Esophagus (tissue), 2 donors: Measurements from ENCODE around the gene IMMP2L. TPM values are rescaled to one million over a fixed set of nuclear protein-coding genes. Genes with fewer than 3 reads are reported as not detected.

ENCODE experiments used
- H3K27ac ChIP-seq, 2 donors: one replicate each; pipeline ENCODE4 v1.5.1; 2013; ENCODE audit warnings: low read depth in 2 of 2, mild to moderate bottlenecking in 2 of 2, inconsistent platforms in 1 of 2, low read length in 1 of 2, moderate library complexity in 1 of 2
- H3K27me3 ChIP-seq, 2 donors: one replicate each; pipeline ENCODE4 v1.6.1; 2013; ENCODE audit warnings: low read length in 2 of 2, control low read depth in 1 of 2, mild to moderate bottlenecking in 1 of 2; ENCODE audit not compliant: insufficient read depth in 2 of 2, control insufficient read depth in 1 of 2
- H3K36me3 ChIP-seq, 2 donors: one replicate each; pipeline ENCODE4 v1.6.1; 2013; ENCODE audit warnings: low read length in 1 of 2; ENCODE audit not compliant: control insufficient read depth in 2 of 2, insufficient read depth in 2 of 2
- H3K4me1 ChIP-seq, 2 donors: one replicate each; pipeline ENCODE4 v1.6.1; 2013; ENCODE audit warnings: low read length in 1 of 2; ENCODE audit not compliant: control insufficient read depth in 2 of 2, insufficient read depth in 2 of 2
- H3K4me3 ChIP-seq, 2 donors: one replicate each; pipeline ENCODE4 v1.5.1; 2013; ENCODE audit warnings: low read length in 2 of 2, mild to moderate bottlenecking in 2 of 2, low read depth in 1 of 2, moderate library complexity in 1 of 2
- H3K9me3 ChIP-seq, 2 donors: one replicate each; pipeline ENCODE4 v1.6.1; 2013; ENCODE audit warnings: mild to moderate bottlenecking in 2 of 2, low read depth in 1 of 2, low read length in 1 of 2, moderate library complexity in 1 of 2; ENCODE audit not compliant: control insufficient read depth in 2 of 2, insufficient read depth in 1 of 2
- WGBS, 2 donors: extraction: QIAGEN DNeasy Blood & Tissue Kit; methylation state at CpG; one replicate each; pipeline ENCODE4 v1.1.7; 2013; 5-methylcytosine and 5-hydroxymethylcytosine counted together
- polyA plus RNA-seq, 2 donors: library from polyadenylated mRNA; stranded (reverse); fragments of 200-250 nt; gene quantifications; one replicate each; pipeline ENCODE4 v1.2.3, GENCODE V29; 2013
- donor health status: healthy with polysubstance abuse.
- donor health status: Bipolar disorder and iron deficiency.

Gene IMMP2L
- polyA plus RNA-seq, 2 donors = 6.5 to 14.5 TPM

DNA sequence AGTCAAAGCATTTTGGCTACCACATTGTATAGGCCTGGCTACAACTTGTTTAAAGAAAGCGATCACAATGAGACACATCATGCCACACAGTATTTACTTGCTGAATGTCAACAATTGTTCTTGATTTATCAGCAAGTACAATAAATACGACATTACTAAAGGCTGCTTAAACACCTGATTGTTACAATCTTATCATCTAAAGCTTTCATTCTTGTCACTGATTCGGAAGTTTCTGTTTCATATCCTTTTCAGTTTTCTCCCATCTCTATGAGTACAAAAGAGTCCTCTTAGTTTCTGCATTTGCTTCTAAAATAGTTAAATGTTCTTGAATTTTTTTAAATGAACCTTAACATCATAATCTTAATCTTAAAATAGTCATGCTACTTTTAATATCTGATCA is 599.5 kb downstream of the IMMP2L start:
- H3K36me3 ChIP-seq = no peaks in the 10 kb centered on the region
- H3K4me3 ChIP-seq = no peak overlapping the region
- no peak overlapping the region for H3K27ac ChIP-seq
- no peaks in the 10 kb centered on the region for H3K4me1 ChIP-seq
- H3K27me3 ChIP-seq = no peaks in the 10 kb centered on the region
- WGBS, 2 donors = 79 to 90% methylated on average over 3 of the region's 3 CpGs
- H3K9me3 ChIP-seq = no peaks in the 10 kb centered on the region

DNA sequence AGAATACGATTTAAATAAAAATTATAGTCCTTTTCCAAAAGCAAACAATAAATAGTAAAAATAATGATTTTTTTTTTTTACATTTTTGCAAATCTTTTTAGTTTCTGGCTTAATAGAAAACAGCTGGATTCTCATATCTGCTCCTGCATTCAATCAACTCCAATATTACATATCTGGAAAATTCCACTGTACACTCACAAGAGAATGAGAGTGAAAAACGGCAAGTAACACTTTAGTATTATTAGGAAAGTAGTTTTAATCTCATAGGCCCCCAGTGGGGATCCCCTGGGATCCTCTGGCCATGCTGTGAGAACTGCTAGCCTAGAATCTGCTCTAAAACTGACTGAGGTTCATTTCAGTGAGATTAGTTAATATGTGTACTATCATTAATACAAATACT is 599.9 kb downstream of the IMMP2L start:
- Histone ChIP-seq H3K27ac (no peak overlapping the region), H3K36me3 (no peaks in the 10 kb centered on the region), H3K9me3 (no peaks in the 10 kb centered on the region), H3K4me1 (no peaks in the 10 kb centered on the region), H3K4me3 (no peak overlapping the region), H3K27me3 (no peaks in the 10 kb centered on the region)
- WGBS, 2 donors = 78 to 85% methylated on average over 2 of the region's 2 CpGs

DNA sequence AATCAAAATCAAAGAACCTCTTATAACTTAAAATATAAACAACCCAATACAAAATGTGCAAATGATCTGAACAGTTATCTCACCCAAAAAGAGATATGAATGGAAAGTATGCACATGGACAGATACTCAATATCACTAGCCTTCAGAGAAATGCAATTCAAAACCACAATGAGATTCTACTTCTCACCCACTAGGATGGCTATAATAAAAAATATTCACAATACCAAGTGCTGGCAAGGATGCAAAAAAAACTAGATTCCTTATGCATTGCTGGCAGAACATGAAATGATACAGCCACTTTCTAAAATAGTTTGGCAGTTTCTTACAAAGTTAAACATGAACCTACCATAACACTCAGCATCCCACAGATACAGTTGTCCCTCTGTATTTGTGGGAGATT is 601.5 kb downstream of the IMMP2L start:
- Histone ChIP-seq H3K36me3 (no peaks in the 10 kb centered on the region), H3K4me3 (no peak overlapping the region), H3K9me3 (no peaks in the 10 kb centered on the region), H3K4me1 (no peaks in the 10 kb centered on the region), H3K27me3 (no peaks in the 10 kb centered on the region), H3K27ac (no peak overlapping the region)

DNA sequence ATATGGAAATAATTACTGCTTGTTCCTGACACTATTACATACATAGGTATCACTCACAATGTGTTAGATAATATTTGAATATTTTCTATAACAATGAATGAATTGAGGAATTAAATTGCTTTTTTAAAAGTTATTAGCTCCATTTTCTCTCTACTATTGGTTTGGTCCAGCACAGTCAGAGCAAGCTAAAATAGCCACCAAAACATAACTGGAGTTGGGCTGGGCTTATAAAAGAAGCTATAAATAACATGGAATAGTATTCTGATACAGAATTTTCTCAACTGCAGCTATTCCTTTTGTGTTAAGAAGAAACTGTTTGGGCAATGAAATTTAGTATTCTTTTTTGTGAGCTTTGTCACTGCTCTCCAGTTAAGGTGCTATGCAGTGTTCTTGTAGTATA is 614.0 kb downstream of the IMMP2L start:
- H3K27me3 ChIP-seq = no peaks in the 10 kb centered on the region
- H3K4me3 ChIP-seq = no peak overlapping the region
- H3K36me3 ChIP-seq = no peaks in the 10 kb centered on the region
- H3K4me1 ChIP-seq = no peaks in the 10 kb centered on the region
- no peak overlapping the region for H3K27ac ChIP-seq
- H3K9me3 ChIP-seq = no peaks in the 10 kb centered on the region

DNA sequence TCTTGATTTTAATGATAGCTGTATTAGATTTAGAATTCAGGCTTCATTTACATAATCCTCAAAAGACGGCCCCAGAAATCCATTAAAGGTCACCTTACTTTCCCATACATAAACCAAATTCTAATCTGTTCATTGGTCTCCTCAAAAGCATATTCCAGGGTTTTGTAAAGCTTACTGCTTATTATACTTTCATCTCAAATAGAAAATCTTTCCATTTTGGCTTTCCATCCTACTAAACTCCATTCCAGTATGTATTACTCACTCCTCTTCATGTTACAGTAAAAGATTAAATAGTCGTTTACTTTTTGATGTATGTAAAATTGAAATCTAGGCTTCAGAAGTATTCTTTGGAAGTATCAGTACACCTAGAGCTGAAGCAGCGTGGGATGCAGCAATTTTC is 614.9 kb downstream of the IMMP2L start:
- H3K27me3 ChIP-seq = no peaks in the 10 kb centered on the region
- no peak overlapping the region for H3K4me3 ChIP-seq
- no peaks in the 10 kb centered on the region for H3K4me1 ChIP-seq
- H3K9me3 ChIP-seq = no peaks in the 10 kb centered on the region
- WGBS, 2 donors = 67 to 85% methylated on average over 3 of the region's 3 CpGs
- H3K36me3 ChIP-seq = no peaks in the 10 kb centered on the region
- H3K27ac ChIP-seq = no peak overlapping the region

DNA sequence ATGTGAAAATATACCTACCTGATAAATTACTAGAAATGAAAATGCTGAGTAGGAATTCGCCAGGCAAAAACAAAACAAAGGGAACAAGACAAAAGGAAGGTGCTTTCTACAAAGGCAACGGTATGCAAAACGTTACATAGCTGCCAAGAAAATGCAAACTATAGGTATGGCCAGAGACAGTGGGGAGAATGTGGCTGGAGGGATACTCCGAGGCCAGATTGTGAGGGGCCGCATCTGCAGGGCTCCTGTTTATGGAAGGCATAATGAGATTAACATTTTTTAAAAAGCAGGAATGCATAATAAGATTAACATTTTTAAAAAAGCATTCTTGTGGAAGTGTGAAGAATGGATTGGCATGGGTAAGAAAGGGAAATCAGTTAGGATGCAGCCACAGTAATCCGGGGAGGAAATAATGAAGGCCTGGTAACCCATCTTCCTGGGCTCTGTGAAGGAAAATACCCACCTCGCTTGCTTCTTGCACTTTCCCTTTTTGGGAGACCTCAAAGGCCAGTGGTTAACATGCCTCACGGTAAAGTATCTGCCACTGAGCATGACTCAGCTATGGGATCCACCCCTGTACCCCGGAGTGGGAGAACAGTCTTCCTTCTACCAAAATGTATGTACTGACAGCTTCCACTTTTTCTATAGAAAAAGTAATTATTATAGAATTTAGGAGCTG is 617.2 kb downstream of the IMMP2L start:
- no peak overlapping the region for H3K4me3 ChIP-seq
- H3K9me3 ChIP-seq = no peaks in the 10 kb centered on the region
- no peaks in the 10 kb centered on the region for H3K27me3 ChIP-seq
- WGBS, 2 donors = 79 to 80% methylated on average over 9 of the region's 9 CpGs
- no peaks in the 10 kb centered on the region for H3K36me3 ChIP-seq
- no peaks in the 10 kb centered on the region for H3K4me1 ChIP-seq
- no peak overlapping the region for H3K27ac ChIP-seq

DNA sequence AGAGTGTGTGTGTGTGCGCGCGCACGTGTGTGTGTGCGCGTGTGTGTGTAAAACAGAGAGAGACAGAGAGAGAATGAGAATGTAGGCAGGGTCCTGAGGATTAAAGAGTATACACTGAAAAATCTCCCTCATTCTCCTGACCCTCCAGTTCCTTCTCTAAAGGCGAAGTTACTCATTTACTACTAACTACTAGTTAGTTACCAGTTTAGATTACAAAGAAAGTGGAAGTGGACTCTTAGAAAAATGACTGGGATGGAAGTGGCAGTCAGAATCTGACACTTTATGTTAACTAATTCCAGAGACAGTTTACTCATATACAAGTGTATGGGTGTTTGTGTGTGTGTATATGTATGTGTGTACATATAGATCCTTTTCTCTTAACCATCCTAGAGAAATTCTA is 617.8 kb downstream of the IMMP2L start:
- 98 to 99% methylated on average over 7 of the region's 7 CpGs for WGBS, 2 donors
- Histone ChIP-seq H3K9me3 (no peaks in the 10 kb centered on the region), H3K4me1 (no peaks in the 10 kb centered on the region), H3K4me3 (no peak overlapping the region), H3K27ac (no peak overlapping the region), H3K27me3 (no peaks in the 10 kb centered on the region), H3K36me3 (no peaks in the 10 kb centered on the region)

DNA sequence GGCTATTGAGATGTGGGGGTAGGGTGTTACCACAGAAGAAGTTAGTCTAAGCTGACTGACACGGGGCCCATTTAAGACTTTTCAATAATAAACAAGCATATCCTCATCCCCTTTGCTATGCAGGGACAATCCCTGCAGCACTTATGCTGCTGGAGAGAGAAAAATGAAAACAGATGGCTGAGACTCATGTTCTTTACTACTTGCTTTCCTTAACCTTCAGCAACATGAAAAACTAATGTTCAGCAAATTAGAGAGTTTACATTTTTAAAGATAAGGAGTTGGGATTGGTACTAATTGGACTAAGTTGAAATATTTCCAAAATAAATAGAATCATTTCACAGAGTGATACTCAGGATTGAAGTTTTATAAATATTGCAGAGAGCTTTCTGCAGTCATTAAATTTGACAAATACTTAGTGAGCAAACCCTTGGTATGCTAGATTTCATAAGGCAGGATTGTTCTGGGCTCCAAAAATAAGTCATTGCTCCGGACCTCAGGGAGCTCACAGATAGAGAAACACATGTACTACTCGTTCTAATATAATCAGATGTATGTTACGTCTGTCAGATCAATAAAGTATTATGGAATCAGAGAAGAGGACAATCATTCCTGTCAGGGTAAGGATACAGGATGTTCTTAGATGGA is 618.5 kb downstream of the IMMP2L start:
- WGBS, 2 donors = 53 to 65% methylated on average over 4 of the region's 4 CpGs
- no peak overlapping the region for H3K4me3 ChIP-seq
- no peaks in the 10 kb centered on the region for H3K27me3 ChIP-seq
- no peaks in the 10 kb centered on the region for H3K36me3 ChIP-seq
- H3K9me3 ChIP-seq = no peaks in the 10 kb centered on the region
- H3K27ac ChIP-seq = no peak overlapping the region
- no peaks in the 10 kb centered on the region for H3K4me1 ChIP-seq

DNA sequence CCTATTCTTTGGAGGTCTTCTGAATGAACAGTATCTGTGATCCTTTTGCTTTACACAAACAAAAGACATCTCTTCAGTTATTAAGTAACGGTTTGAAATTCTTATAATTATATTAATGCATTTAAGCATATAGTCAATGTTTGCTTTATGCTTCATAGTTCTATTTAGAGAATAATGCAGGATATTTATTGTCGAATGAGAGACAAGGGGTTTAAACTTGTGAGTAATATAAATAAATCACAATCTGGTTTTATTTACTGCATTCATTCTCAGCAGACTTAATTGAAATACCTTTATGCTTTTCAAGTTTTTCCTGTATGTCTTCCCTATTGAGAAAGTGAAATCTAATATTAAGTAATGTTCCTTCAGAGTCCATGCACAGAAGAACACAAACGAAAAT is 620.9 kb downstream of the IMMP2L start:
- H3K27me3 ChIP-seq = no peaks in the 10 kb centered on the region
- H3K27ac ChIP-seq = no peak overlapping the region
- no peak overlapping the region for H3K4me3 ChIP-seq
- H3K36me3 ChIP-seq = no peaks in the 10 kb centered on the region
- WGBS, 2 donors = 60 to 66% methylated on average over 3 of the region's 3 CpGs
- no peaks in the 10 kb centered on the region for H3K9me3 ChIP-seq
- no peaks in the 10 kb centered on the region for H3K4me1 ChIP-seq

DNA sequence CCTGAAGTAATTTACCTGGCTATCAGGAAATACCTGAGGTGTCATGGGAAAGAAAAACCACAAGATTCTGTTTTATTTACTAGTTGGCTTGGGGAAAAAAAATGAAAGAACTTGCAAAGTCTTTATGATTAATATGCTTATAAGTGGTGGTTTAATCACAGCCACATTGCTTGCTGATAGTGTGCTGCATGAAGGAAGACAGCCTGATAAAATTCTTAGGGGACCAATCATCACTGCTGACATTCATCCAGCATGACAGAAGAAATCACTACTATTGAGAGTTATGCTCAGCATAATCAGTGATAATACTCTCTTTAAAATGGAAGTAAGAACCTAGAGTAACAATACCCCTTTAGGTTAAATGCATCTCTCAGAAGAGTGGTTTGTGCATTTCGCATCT is 621.5 kb downstream of the IMMP2L start:
- Histone ChIP-seq H3K4me1 (no peaks in the 10 kb centered on the region), H3K9me3 (no peaks in the 10 kb centered on the region), H3K36me3 (no peaks in the 10 kb centered on the region), H3K4me3 (no peak overlapping the region), H3K27ac (no peak overlapping the region), H3K27me3 (no peaks in the 10 kb centered on the region)
- 91 to 100% methylated on average over 1 of the region's 1 CpG for WGBS, 2 donors
